HEK293 (cell line): ENCODE results near the gene SNRNP70.

Source experiments
- BCL11A ChIP-seq: fragments of 450-650 bp; formaldehyde crosslinking; IDR thresholded peaks from 2 replicates; pipeline ENCODE4 v1.5.1; 2016; ENCODE audit warnings: low read depth, missing biosample characterization, missing genetic modification characterization
- BCL11B ChIP-seq: fragments of 450-650 bp; formaldehyde crosslinking; IDR thresholded peaks from 2 replicates; pipeline ENCODE4 v1.5.1; 2016; ENCODE audit warnings: low read depth, missing biosample characterization, missing genetic modification characterization
- GLI4 ChIP-seq: fragments of 450-650 bp; formaldehyde crosslinking; IDR thresholded peaks from 2 replicates; pipeline ENCODE4 v1.5.1; 2016; ENCODE audit warnings: missing biosample characterization, missing genetic modification characterization
- KLF16 ChIP-seq: fragments of 450-650 bp; formaldehyde crosslinking; IDR thresholded peaks from 2 replicates; pipeline ENCODE4 v1.5.1; 2017; ENCODE audit warnings: missing biosample characterization, missing genetic modification characterization
- KLF7 ChIP-seq: fragments of 450-650 bp; formaldehyde crosslinking; IDR thresholded peaks from 2 replicates; pipeline ENCODE4 v1.5.1; 2016; ENCODE audit warnings: missing biosample characterization, missing genetic modification characterization, borderline replicate concordance
- KLF9 ChIP-seq: fragments of 450-650 bp; formaldehyde crosslinking; IDR thresholded peaks from 2 replicates; pipeline ENCODE4 v1.5.1; 2016; ENCODE audit warnings: missing biosample characterization, missing genetic modification characterization, low read depth
- REPIN1 ChIP-seq: fragments of 450-650 bp; formaldehyde crosslinking; IDR thresholded peaks from 2 replicates; pipeline ENCODE4 v1.5.1; 2017; ENCODE audit warnings: missing biosample characterization, missing genetic modification characterization, low read depth
- SETDB1 ChIP-seq: IDR thresholded peaks from one replicate; pipeline ENCODE4 v1.6.1; 2017; ENCODE audit warnings: mild to moderate bottlenecking, low read length, moderate library complexity, mixed read lengths; ENCODE audit not compliant: insufficient read length
- WT1 ChIP-seq: fragments of 450-650 bp; formaldehyde crosslinking; IDR thresholded peaks from 2 replicates; pipeline ENCODE4 v1.5.1; 2016; ENCODE audit warnings: missing biosample characterization, missing genetic modification characterization
- ZBTB17 ChIP-seq: fragments of 450-650 bp; formaldehyde crosslinking; IDR thresholded peaks from 2 replicates; pipeline ENCODE4 v1.5.1; 2016; ENCODE audit warnings: missing biosample characterization, missing genetic modification characterization
- ZNF121 ChIP-seq: fragments of 450-650 bp; formaldehyde crosslinking; IDR thresholded peaks from 2 replicates; pipeline ENCODE4 v1.5.1; 2016; ENCODE audit warnings: missing biosample characterization, missing genetic modification characterization
- ZNF140 ChIP-seq: fragments of 450-650 bp; formaldehyde crosslinking; IDR thresholded peaks from 2 replicates; pipeline ENCODE4 v1.5.1; 2016; ENCODE audit warnings: missing biosample characterization, missing genetic modification characterization
- ZNF146 ChIP-seq: fragments of 450-650 bp; formaldehyde crosslinking; IDR thresholded peaks from 2 replicates; pipeline ENCODE4 v1.5.1; 2016; ENCODE audit warnings: missing biosample characterization, missing genetic modification characterization
- ZNF169 ChIP-seq: fragments of 450-650 bp; formaldehyde crosslinking; IDR thresholded peaks from 2 replicates; pipeline ENCODE4 v1.5.1; 2016; ENCODE audit warnings: missing biosample characterization, missing genetic modification characterization
- ZNF184 ChIP-seq: fragments of 450-650 bp; IDR thresholded peaks from 2 replicates; pipeline ENCODE4 v1.5.1; 2018; ENCODE audit warnings: missing biosample characterization, mild to moderate bottlenecking, missing genetic modification characterization
- ZNF221 ChIP-seq: fragments of 450-650 bp; formaldehyde crosslinking; IDR thresholded peaks from 2 replicates; pipeline ENCODE4 v1.5.1; 2017; ENCODE audit warnings: missing biosample characterization, missing genetic modification characterization, borderline replicate concordance
- ZNF341 ChIP-seq: fragments of 450-650 bp; formaldehyde crosslinking; IDR thresholded peaks from 2 replicates; pipeline ENCODE4; 2016; ENCODE audit warnings: low read depth, missing biosample characterization, missing genetic modification characterization
- ZNF473 ChIP-seq: fragments of 450-650 bp; formaldehyde crosslinking; IDR thresholded peaks from 2 replicates; pipeline ENCODE4 v1.5.1; 2017; ENCODE audit warnings: missing biosample characterization, missing genetic modification characterization
- ZNF548 ChIP-seq: fragments of 450-650 bp; formaldehyde crosslinking; IDR thresholded peaks from 2 replicates; pipeline ENCODE4 v1.5.1; 2016; ENCODE audit warnings: missing biosample characterization, missing genetic modification characterization
- ZNF549 ChIP-seq: fragments of 450-650 bp; IDR thresholded peaks from 2 replicates; pipeline ENCODE4 v1.5.1; 2018; ENCODE audit warnings: missing biosample characterization, missing genetic modification characterization, mild to moderate bottlenecking, inconsistent platforms, moderate library complexity
- ZNF585B ChIP-seq: fragments of 450-650 bp; formaldehyde crosslinking; IDR thresholded peaks from 2 replicates; pipeline ENCODE4 v1.5.1; 2016; ENCODE audit warnings: missing biosample characterization, missing genetic modification characterization
- ZNF596 ChIP-seq: fragments of 450-650 bp; IDR thresholded peaks from 2 replicates; pipeline ENCODE4 v1.5.0; 2018; ENCODE audit warnings: missing biosample characterization, mild to moderate bottlenecking, missing genetic modification characterization, moderate library complexity
- ZNF660 ChIP-seq: fragments of 450-650 bp; IDR thresholded peaks from 2 replicates; pipeline ENCODE4 v1.5.1; 2018; ENCODE audit warnings: missing biosample characterization, mild to moderate bottlenecking, missing genetic modification characterization
- ZNF670 ChIP-seq: fragments of 450-650 bp; formaldehyde crosslinking; IDR thresholded peaks from 2 replicates; pipeline ENCODE4 v1.5.1; 2016; ENCODE audit warnings: missing biosample characterization, missing genetic modification characterization, low read depth
- ZNF843 ChIP-seq: fragments of 450-650 bp; formaldehyde crosslinking; IDR thresholded peaks from 2 replicates; pipeline ENCODE4 v1.5.1; 2016; ENCODE audit warnings: missing biosample characterization, missing genetic modification characterization
- TF ChIP-seq, protein P1 (sequence below): fragments of 450-650 bp; formaldehyde crosslinking; IDR thresholded peaks from 2 replicates; pipeline ENCODE4 v1.5.1; 2016; ENCODE audit warnings: missing biosample characterization, missing genetic modification characterization, low read depth
- TF ChIP-seq, protein P2 (sequence below): fragments of 450-650 bp; formaldehyde crosslinking; IDR thresholded peaks from 2 replicates; pipeline ENCODE4 v1.5.1; 2016; ENCODE audit warnings: missing biosample characterization, missing genetic modification characterization
- TF ChIP-seq, protein P3 (sequence below): fragments of 450-650 bp; formaldehyde crosslinking; IDR thresholded peaks from 2 replicates; pipeline ENCODE4 v1.5.1; 2016; ENCODE audit warnings: missing biosample characterization, missing genetic modification characterization
- TF ChIP-seq, protein P4 (sequence below): fragments of 450-650 bp; formaldehyde crosslinking; IDR thresholded peaks from 2 replicates; pipeline ENCODE4 v1.5.1; 2016; ENCODE audit warnings: missing biosample characterization, missing genetic modification characterization, low read depth
- TF ChIP-seq, protein P5 (sequence below): sonication (generic); formaldehyde crosslinking; IDR thresholded peaks from 2 replicates; pipeline ENCODE4 v1.8.1; 2022; ENCODE audit warnings: mild to moderate bottlenecking, moderate library complexity, missing genetic modification reagents

The SNRNP70 gene

DNA sequence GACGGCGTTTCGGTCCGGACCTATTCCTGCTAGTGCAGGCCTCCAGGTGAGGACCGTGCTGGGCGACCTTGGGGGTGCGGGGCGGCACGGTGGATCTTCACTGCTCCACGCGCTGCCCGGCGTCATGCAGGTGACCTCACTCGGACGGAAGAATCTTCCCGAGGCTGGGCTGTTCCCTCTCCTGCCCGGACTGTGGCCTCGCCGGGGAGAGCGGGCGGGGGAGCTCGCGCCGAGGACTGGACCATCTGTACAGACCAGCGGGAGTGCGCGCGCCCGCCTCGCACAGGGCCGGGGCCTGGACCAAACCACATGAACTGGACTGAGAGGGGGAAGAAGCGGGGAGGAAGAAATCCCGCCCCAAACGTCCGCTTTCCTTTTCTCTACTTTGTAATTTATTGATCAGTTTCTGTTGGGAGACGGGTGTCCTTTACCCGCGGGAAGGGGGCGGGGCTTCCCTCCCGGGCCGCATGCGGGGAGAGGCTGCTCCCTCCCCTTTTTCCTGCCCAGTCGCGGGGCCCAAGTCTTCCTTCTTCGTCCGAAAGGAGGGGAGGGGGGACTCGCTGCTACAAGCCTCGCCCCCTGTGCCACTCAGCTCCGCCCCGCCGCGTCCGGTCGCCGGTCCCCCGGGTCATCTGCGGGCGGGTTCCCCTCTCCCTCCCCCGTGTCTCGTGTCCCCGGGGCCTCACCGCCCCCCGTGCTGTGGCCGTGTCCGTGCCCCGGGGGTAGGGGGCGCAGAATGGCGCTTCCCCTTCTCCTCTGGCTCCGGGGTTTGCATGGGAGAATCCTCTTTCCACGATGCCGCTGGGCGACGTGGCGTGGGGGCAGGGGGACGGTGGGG, 65.1 kb downstream of the SNRNP70 start (continued):
- TF ChIP-seq, protein P1, sequence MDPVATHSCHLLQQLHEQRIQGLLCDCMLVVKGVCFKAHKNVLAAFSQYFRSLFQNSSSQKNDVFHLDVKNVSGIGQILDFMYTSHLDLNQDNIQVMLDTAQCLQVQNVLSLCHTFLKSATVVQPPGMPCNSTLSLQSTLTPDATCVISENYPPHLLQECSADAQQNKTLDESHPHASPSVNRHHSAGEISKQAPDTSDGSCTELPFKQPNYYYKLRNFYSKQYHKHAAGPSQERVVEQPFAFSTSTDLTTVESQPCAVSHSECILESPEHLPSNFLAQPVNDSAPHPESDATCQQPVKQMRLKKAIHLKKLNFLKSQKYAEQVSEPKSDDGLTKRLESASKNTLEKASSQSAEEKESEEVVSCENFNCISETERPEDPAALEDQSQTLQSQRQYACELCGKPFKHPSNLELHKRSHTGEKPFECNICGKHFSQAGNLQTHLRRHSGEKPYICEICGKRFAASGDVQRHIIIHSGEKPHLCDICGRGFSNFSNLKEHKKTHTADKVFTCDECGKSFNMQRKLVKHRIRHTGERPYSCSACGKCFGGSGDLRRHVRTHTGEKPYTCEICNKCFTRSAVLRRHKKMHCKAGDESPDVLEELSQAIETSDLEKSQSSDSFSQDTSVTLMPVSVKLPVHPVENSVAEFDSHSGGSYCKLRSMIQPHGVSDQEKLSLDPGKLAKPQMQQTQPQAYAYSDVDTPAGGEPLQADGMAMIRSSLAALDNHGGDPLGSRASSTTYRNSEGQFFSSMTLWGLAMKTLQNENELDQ = no peak
- peak; percentile 29; the same call in 1 of the 2 replicates for TF ChIP-seq KLF7
- TF ChIP-seq ZBTB17 = peak; percentile 61; the same call in 1 of the 2 replicates
- TF ChIP-seq, protein P2, sequence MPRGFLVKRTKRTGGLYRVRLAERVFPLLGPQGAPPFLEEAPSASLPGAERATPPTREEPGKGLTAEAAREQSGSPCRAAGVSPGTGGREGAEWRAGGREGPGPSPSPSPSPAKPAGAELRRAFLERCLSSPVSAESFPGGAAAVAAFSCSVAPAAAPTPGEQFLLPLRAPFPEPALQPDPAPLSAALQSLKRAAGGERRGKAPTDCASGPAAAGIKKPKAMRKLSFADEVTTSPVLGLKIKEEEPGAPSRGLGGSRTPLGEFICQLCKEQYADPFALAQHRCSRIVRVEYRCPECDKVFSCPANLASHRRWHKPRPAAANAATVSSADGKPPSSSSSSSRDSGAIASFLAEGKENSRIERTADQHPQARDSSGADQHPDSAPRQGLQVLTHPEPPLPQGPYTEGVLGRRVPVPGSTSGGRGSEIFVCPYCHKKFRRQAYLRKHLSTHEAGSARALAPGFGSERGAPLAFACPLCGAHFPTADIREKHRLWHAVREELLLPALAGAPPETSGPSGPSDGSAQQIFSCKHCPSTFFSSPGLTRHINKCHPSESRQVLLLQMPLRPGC (tag by site-specific recombination) = no peak
- TF ChIP-seq BCL11B (tag by site-specific recombination) = no peak; the same call in 1 of the 2 replicates
- peak; percentile 81 for TF ChIP-seq ZNF660
- no peak for TF ChIP-seq ZNF140 (tag by site-specific recombination)
- TF ChIP-seq ZNF596 (tag by site-specific recombination) = no peak
- no peak for TF ChIP-seq ZNF473 (tag by site-specific recombination)
- TF ChIP-seq, protein P3, sequence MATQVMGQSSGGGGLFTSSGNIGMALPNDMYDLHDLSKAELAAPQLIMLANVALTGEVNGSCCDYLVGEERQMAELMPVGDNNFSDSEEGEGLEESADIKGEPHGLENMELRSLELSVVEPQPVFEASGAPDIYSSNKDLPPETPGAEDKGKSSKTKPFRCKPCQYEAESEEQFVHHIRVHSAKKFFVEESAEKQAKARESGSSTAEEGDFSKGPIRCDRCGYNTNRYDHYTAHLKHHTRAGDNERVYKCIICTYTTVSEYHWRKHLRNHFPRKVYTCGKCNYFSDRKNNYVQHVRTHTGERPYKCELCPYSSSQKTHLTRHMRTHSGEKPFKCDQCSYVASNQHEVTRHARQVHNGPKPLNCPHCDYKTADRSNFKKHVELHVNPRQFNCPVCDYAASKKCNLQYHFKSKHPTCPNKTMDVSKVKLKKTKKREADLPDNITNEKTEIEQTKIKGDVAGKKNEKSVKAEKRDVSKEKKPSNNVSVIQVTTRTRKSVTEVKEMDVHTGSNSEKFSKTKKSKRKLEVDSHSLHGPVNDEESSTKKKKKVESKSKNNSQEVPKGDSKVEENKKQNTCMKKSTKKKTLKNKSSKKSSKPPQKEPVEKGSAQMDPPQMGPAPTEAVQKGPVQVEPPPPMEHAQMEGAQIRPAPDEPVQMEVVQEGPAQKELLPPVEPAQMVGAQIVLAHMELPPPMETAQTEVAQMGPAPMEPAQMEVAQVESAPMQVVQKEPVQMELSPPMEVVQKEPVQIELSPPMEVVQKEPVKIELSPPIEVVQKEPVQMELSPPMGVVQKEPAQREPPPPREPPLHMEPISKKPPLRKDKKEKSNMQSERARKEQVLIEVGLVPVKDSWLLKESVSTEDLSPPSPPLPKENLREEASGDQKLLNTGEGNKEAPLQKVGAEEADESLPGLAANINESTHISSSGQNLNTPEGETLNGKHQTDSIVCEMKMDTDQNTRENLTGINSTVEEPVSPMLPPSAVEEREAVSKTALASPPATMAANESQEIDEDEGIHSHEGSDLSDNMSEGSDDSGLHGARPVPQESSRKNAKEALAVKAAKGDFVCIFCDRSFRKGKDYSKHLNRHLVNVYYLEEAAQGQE = peak; percentile 12; the same call in 1 of the 2 replicates
- no peak for TF ChIP-seq GLI4 (tag by site-specific recombination)
- TF ChIP-seq ZNF548 (tag by site-specific recombination) = no peak
- TF ChIP-seq ZNF146 (tag by site-specific recombination) = no peak
- peak; percentile 90 for TF ChIP-seq KLF16 (tag by site-specific recombination)
- TF ChIP-seq, protein P4, sequence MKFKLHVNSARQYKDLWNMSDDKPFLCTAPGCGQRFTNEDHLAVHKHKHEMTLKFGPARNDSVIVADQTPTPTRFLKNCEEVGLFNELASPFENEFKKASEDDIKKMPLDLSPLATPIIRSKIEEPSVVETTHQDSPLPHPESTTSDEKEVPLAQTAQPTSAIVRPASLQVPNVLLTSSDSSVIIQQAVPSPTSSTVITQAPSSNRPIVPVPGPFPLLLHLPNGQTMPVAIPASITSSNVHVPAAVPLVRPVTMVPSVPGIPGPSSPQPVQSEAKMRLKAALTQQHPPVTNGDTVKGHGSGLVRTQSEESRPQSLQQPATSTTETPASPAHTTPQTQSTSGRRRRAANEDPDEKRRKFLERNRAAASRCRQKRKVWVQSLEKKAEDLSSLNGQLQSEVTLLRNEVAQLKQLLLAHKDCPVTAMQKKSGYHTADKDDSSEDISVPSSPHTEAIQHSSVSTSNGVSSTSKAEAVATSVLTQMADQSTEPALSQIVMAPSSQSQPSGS (tag by site-specific recombination) = 0 out of 2 replicates have a peak, but pooled peaks have one; percentile 17
- no peak for TF ChIP-seq ZNF169 (tag by site-specific recombination)
- no peak for TF ChIP-seq ZNF121 (tag by site-specific recombination)
- TF ChIP-seq SETDB1 = no peak
- no peak for TF ChIP-seq BCL11A (tag by site-specific recombination)
- TF ChIP-seq, protein P5, sequence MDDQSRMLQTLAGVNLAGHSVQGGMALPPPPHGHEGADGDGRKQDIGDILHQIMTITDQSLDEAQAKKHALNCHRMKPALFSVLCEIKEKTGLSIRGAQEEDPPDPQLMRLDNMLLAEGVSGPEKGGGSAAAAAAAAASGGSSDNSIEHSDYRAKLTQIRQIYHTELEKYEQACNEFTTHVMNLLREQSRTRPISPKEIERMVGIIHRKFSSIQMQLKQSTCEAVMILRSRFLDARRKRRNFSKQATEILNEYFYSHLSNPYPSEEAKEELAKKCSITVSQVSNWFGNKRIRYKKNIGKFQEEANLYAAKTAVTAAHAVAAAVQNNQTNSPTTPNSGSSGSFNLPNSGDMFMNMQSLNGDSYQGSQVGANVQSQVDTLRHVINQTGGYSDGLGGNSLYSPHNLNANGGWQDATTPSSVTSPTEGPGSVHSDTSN (CRISPR knock-in tag) = 0 out of 2 replicates have a peak, but pooled peaks have one; percentile 20
- no peak for TF ChIP-seq ZNF585B (tag by site-specific recombination)
- no peak for TF ChIP-seq ZNF670 (tag by site-specific recombination)
- TF ChIP-seq KLF9 = peak; percentile 84
- no peak for TF ChIP-seq REPIN1 (tag by site-specific recombination)
- no peak; the same call in 1 of the 2 replicates for TF ChIP-seq WT1
- TF ChIP-seq ZNF341 (tag by site-specific recombination) = peak; percentile 85
- no peak for TF ChIP-seq ZNF549 (tag by site-specific recombination)
- no peak for TF ChIP-seq ZNF184
- TF ChIP-seq ZNF221 = no peak
- peak; percentile 21; the same call in 1 of the 2 replicates for TF ChIP-seq ZNF843 (tag by site-specific recombination)
